GM18511 (cell line): ENCODE results near the gene PLEKHA1.

Source experiments
- ATAC-seq: cut with Tn5 transposase; IDR thresholded peaks from one replicate; pipeline ENCODE4 v1.9.1; 2021; ENCODE audit warnings: mild to moderate bottlenecking, moderate library complexity; ENCODE audit not compliant: unreplicated experiment

PLEKHA1 gene

GRCh38 chr10:122459561-122460273 is 85.2 kb downstream of the PLEKHA1 start:
- no peak for ATAC-seq

GRCh38 chr10:122460891-122461293 is 86.4 kb downstream of the PLEKHA1 start:
- no peak for ATAC-seq

GRCh38 chr10:122461367-122461728 is 86.8 kb downstream of the PLEKHA1 start, which contains the start of gene HTRA1:
Gene HTRA1, plus strand, starts transcription at chr10:122461553. Its CDS starts 100 bp downstream, at chr10:122461653.
- ATAC-seq: no peak

GRCh38 chr10:122461729-122462532 is 87.4 kb downstream of the PLEKHA1 start:
- ATAC-seq: no peak

- ATAC-seq: no peak
Observed at GRCh38 chr10:122462533-122463465, 88.3 kb downstream of the PLEKHA1 start.

GRCh38 chr10:122463466-122464249 is 89.2 kb downstream of the PLEKHA1 start:
- no peak for ATAC-seq

GRCh38 chr10:122464250-122464510 is 89.7 kb downstream of the PLEKHA1 start:
- no peak for ATAC-seq

- ATAC-seq: no peak
Observed at GRCh38 chr10:122464586-122464985, 90.1 kb downstream of the PLEKHA1 start.

GRCh38 chr10:122465401-122466040 is 91.0 kb downstream of the PLEKHA1 start:
- ATAC-seq: no peak

- ATAC-seq: no peak
Observed at GRCh38 chr10:122466951-122467381, 92.5 kb downstream of the PLEKHA1 start.

- ATAC-seq: no peak
Observed at GRCh38 chr10:122467701-122468100, 93.2 kb downstream of the PLEKHA1 start.

- ATAC-seq: no peak
Observed at GRCh38 chr10:122468307-122468925, 93.9 kb downstream of the PLEKHA1 start.

GRCh38 chr10:122468926-122469781 is 94.6 kb downstream of the PLEKHA1 start:
- ATAC-seq: no peak

GRCh38 chr10:122469848-122470247 is 95.3 kb downstream of the PLEKHA1 start:
- no peak for ATAC-seq

GRCh38 chr10:122471531-122472177 is 97.1 kb downstream of the PLEKHA1 start:
- ATAC-seq: no peak

GRCh38 chr10:122473116-122473515 is 98.6 kb downstream of the PLEKHA1 start:
- ATAC-seq: no peak

GRCh38 chr10:122474131-122474818 is 99.8 kb downstream of the PLEKHA1 start:
- ATAC-seq: no peak

GRCh38 chr10:122475100-122475499 is 100.6 kb downstream of the PLEKHA1 start:
- ATAC-seq: no peak
